HG03342 (cell line): ENCODE results near the gene CHERP.
"Not testable (repeated sequence)": the region's sequence is repeated elsewhere in the genome, so short reads cannot be mapped to it uniquely, and the experiment has no call there.

Experiments used
- ATAC-seq: cut with Tn5 transposase; IDR thresholded peaks from one replicate; pipeline ENCODE4 v1.9.1; 2021; ENCODE audit warnings: mild to moderate bottlenecking, moderate library complexity; ENCODE audit not compliant: unreplicated experiment

CHERP gene

GRCh38 chr19:16579381-16579780 lies 37.1 kb upstream of the CHERP start:
- ATAC-seq: no peak

GRCh38 chr19:16577531-16577985 lies 35.3 kb upstream of the CHERP start:
- no peak for ATAC-seq

GRCh38 chr19:16576690-16577530 lies 34.7 kb upstream of the CHERP start:
- ATAC-seq: no peak

- no peak for ATAC-seq
Measured at GRCh38 chr19:16575861-16576689, 33.8 kb upstream of the CHERP start.

- no peak for ATAC-seq
Measured at GRCh38 chr19:16575282-16575681, 33.0 kb upstream of the CHERP start.

- no peak for ATAC-seq
Measured at GRCh38 chr19:16573925-16574324, 31.7 kb upstream of the CHERP start.

- ATAC-seq: no peak
Measured at GRCh38 chr19:16573296-16573695, 31.1 kb upstream of the CHERP start.

GRCh38 chr19:16572332-16573211 lies 30.3 kb upstream of the CHERP start, which contains the start of gene SLC35E1:
SLC35E1 (minus strand) TSS chr19:16572415; CDS start chr19:16572364, 51 bp downstream.
- ATAC-seq: peak; percentile 82

GRCh38 chr19:16571822-16572331 lies 29.6 kb upstream of the CHERP start:
- ATAC-seq: peak; percentile 11

GRCh38 chr19:16571283-16571682 lies 29.0 kb upstream of the CHERP start:
- no peak for ATAC-seq

- no peak for ATAC-seq
Measured at GRCh38 chr19:16569609-16570320, 27.5 kb upstream of the CHERP start.

GRCh38 chr19:16566702-16567101 lies 24.5 kb upstream of the CHERP start:
- no peak for ATAC-seq

- ATAC-seq: no peak
Measured at GRCh38 chr19:16566161-16566560, 23.9 kb upstream of the CHERP start.

GRCh38 chr19:16564842-16565241 lies 22.6 kb upstream of the CHERP start:
- ATAC-seq: no peak

- no peak for ATAC-seq
Measured at GRCh38 chr19:16562608-16563025, 20.4 kb upstream of the CHERP start.

- ATAC-seq: no peak
Measured at GRCh38 chr19:16561382-16561781, 19.1 kb upstream of the CHERP start.

GRCh38 chr19:16559780-16560276 lies 17.6 kb upstream of the CHERP start:
- no peak for ATAC-seq

GRCh38 chr19:16554776-16555175 lies 12.5 kb upstream of the CHERP start:
- no peak for ATAC-seq

GRCh38 chr19:16551902-16552301 lies 9.7 kb upstream of the CHERP start:
- ATAC-seq: not testable (repeated sequence)

- no peak for ATAC-seq
Measured at GRCh38 chr19:16548956-16549355, 6.7 kb upstream of the CHERP start.
